Activated T-cell treated with anti-CD3 and anti-CD28 coated beads, Interleukin-2, amount 50 U/mL, for 1 hour (primary cell): Measurements from ENCODE around the gene TMEM132A.

ENCODE experiments used
- DNase-seq: peaks from one replicate; pipeline ENCODE4 v3.0.0-alpha.2; 2020

The TMEM132A gene

DNA sequence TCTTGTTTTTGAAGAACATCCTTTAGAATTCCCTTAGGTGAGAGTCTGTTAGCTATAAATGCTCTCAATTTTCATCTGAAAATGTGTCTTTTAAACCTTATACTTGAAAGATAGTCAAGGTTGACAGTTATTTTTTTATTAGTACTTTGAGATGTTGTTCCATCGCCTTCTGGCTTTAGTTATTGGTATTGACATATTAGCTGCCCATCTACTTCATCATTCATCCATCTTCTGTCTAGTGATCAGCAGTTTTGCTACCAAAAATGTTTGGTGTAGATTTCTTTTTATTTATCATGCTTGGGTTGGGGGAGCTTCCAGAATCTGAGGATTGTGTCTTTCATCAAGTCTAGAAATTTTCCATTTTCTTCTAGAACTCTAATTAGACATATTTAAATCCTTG is 44.0 kb downstream of the TMEM132A start:
- DNase-seq: no peak

DNA sequence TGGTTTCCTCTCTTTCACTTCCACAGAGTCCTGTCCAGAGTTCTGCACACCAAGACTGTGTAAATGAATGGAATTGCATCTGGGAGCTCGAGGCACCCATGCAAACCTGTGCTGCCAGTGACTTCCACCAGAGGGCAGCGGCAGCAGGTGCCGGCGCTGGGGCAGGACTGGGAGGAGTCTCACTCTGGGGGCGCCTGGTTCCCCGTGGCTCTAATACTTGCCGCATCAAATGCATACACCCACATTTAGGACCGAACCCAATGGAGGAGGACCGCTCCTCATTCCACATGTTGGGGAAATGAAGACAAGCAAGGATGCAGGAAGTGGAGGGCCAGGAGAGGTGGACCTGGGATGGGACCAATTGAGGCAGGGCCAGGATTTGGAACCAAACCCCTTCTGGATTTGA is 46.1 kb downstream of the TMEM132A start:
- peak; percentile 88 for DNase-seq

- peak; percentile 34 for DNase-seq
Observed at GRCh38 chr11:60970890-60971289, 46.6 kb downstream of the TMEM132A start.

- peak; percentile 75 for DNase-seq
Observed at GRCh38 chr11:60971520-60971919, 47.3 kb downstream of the TMEM132A start, which contains the start of gene CD6. TSS of gene CD6 (plus strand) at chr11:60971680. CDS start at chr11:60971866, 186 bp downstream.

- peak; percentile 61 for DNase-seq
Observed at GRCh38 chr11:60972182-60973030, 48.1 kb downstream of the TMEM132A start.

GRCh38 chr11:60973699-60974098 is 49.4 kb downstream of the TMEM132A start:
- peak; percentile 54 for DNase-seq

- peak; percentile 54 for DNase-seq
Observed at GRCh38 chr11:60974316-60974715, 50.1 kb downstream of the TMEM132A start.

DNA sequence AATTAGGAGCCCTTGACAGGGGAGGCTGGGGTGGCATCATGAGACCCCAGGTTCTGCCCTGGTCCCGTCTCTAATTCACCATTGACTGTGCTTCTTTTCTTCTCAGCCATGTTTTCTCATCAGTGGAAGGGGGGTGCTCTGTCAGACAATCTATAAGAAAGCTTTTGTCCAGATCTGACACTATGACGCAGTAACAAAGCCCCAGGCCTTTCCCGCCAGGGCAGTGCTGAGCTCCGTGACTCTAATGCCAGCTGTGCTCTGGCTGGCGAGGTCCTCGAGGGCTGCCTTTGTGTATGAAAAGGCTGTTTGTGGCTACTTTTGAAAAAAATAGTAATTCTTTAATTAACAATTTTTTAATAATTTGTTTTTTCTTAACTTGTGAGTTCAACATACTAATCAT is 50.5 kb downstream of the TMEM132A start:
- DNase-seq: peak; percentile 50

DNA sequence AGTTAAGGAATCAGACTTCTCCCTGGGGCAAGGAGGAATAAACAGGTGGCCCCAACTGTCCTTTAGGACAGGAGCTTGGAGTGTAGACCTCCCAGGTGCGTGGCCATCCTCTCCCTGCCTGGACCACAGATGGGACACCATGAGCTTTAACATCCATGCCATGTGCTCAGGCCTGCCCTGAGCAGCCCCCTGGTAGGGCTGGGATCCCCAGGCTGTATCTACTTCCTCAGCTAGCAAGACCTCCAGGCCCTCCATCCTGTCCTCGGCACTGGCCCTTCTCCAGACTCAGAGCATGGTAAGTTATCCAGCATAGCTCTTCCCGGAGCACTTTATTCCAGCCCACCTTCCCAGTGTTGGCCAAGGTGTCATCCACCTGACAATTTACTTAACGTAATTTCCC is 53.0 kb downstream of the TMEM132A start:
- DNase-seq: no peak

- DNase-seq: no peak
Observed at GRCh38 chr11:60977836-60978235, 53.6 kb downstream of the TMEM132A start.

DNA sequence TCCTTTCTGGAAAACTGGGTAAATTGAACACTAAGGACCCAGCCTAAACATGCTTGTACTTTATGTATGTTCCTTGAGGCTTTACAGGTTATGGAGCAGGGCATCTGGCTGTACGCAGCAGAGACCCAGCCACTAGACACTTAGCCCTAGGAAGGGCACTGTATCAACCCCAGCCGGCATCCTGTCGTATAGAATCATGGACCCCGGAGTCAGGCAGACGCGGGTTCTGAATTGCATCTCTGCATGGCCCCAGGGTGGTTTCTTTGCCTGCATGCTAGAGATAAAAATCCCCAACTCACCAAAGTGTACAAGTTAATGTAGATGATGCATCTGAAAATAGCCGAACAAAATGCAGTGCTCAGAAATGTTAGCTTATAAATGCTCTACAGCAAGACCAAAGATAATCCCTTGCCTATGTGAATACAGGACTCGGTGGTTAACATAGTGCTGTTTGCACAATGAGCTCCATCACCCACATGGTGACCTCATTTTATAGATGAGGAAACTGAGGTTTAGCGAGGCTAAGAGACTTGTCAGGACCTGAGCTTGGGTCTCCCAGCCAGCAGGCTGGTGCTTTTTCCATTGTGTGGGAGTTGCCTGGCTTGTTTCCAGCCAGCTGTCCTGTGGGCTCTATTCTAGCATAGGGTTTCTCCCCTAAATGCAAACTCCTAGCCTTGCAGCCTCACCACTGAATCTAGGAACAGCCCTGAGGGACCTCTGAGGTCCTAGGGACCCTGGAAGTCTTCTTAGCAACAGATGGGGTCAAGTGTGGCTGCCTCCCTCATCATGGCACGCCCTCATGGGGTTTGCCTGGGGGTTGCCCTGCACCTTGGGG is 54.5 kb downstream of the TMEM132A start:
- DNase-seq: peak; percentile 61

DNA sequence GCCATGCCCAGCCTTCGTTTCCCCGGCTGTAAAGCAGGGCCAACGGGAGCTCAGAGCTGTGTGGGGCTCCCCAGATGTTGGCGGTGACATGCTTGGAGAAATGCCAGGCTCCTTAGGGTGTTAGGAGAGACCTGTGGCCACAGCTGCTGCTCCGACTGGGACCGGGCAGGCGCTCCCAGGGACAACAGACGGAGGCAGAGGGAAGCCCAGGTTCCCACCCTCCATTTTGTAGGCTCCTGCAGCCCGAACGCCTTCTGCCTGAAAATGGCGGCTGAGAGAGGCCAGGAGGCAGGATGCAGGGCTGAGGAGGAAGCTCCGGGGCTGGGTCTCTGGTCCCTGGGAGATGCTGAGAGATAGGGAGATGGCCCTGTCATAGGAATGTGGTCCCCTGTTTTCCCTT is 57.3 kb downstream of the TMEM132A start:
- no peak for DNase-seq

GRCh38 chr11:60982184-60982583 is 57.9 kb downstream of the TMEM132A start:
- DNase-seq: peak; percentile 44

- DNase-seq: peak; percentile 37
Observed at GRCh38 chr11:60984149-60984548, 59.9 kb downstream of the TMEM132A start.

- peak; percentile 31 for DNase-seq
Observed at GRCh38 chr11:60984636-60985035, 60.4 kb downstream of the TMEM132A start.

DNA sequence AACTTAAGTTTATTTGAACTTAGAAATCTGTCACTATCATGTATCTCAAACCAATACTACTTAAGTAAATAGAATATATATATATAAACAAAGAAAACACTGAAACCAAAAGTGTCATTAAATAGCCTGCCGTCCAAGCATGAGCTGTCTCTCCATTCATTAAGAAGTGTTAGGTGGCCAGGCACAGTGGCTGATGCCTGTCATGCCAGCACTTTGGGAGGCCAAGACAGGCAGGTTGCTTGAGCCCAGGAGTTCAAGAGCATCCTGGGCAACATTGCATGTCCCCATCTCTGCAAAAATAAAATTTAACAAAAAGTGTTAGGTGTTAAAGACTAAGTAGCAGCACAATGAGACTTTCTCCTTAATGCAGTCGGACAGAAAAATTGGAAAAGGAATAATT is 61.2 kb downstream of the TMEM132A start:
- DNase-seq: peak; percentile 36

DNA sequence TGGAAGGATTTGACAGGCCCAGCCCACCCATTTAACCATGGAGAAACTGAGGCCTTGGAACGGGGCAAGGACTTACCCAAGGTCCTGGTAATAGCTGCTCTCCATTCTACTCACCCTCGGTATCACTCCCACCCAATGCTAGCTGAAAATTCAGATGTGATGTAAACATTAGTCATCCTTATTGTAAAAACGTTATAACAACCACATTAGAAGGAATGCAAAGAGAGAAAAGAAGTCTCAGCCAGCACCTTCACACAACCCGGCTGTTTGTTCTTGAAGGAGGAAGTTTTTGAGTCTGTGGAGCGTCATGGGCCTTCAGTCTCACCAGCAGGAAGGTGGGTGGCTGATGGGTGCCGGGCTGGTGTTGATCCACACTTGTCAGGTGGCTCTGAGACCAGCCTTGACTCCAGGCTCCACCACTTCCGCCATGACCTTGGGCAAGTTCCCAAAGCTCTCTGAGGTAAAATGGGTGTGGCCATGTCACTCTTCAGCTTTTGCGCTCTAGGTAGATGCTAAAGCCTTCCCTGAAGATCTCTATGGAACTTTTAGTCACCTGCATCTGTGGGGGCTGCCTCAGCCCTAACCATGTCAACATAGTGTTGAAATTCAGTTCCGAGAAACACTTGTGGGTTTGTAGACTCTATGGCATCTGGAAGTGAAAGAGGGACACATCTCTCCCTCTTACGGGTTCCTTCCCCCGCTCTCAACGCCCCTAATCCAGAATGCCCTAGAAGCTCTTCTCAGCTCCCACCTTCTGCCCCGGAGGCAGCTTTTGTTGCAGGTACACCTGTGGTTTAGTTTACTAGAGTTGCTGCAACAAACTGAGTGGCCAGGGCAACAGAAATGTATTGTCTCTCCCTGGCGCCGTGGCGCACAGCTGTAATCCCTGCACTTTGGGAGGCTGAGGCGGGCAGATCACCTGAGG is 62.0 kb downstream of the TMEM132A start:
- DNase-seq: peak; percentile 87
